ENCODE results near the gene CCDC13.

Gene CCDC13

GRCh38 chr3:42805141-42805821 is 32.2 kb upstream of the CCDC13 start:
- Histone ChIP-seq H3K4me1 (ENCODE audit: insufficient read depth, low read length) (peaks cover 21% of the 10 kb centered on the region; the same call in 1 of the 2 replicates), H3K27me3 (ENCODE audit: insufficient read depth, low read length) (peaks cover 20% of the 10 kb centered on the region), H3K36me3 (ENCODE audit: insufficient read depth, low read length) (peaks cover 9% of the 10 kb centered on the region), H3K27ac (ENCODE audit: low read depth, low read length) (no peak overlapping the region), H3K4me3 (ENCODE audit: low read length) (peak overlapping the region; percentile 81), H3K9me3 (ENCODE audit: insufficient read depth, low read depth, low read length) (no peaks in the 10 kb centered on the region), H3K9ac (ENCODE audit: low read depth, low read length) (peak overlapping the region; percentile 88; the same call in 1 of the 2 replicates)
- WGBS: 13% methylated on average over 23 of the region's 23 CpGs

GRCh38 chr3:42804831-42805132 is 31.7 kb upstream of the CCDC13 start:
- WGBS: 1% methylated on average over 13 of the region's 13 CpGs
- H3K27ac ChIP-seq (ENCODE audit: low read depth, low read length): no peak overlapping the region
- H3K4me1 ChIP-seq (ENCODE audit: insufficient read depth, low read length): peaks cover 24% of the 10 kb centered on the region; the same call in 1 of the 2 replicates
- peaks cover 9% of the 10 kb centered on the region for H3K36me3 ChIP-seq (ENCODE audit: insufficient read depth, low read length)
- peak overlapping the region; percentile 88 for H3K9ac ChIP-seq (ENCODE audit: low read depth, low read length)
- no peaks in the 10 kb centered on the region for H3K9me3 ChIP-seq (ENCODE audit: insufficient read depth, low read depth, low read length)
- H3K27me3 ChIP-seq (ENCODE audit: insufficient read depth, low read length): peaks cover 20% of the 10 kb centered on the region
- peak overlapping the region; percentile 81 for H3K4me3 ChIP-seq (ENCODE audit: low read length)

GRCh38 chr3:42804106-42804830 is 31.2 kb upstream of the CCDC13 start, which contains the start of gene HIGD1A:
Gene HIGD1A (minus strand): TSS chr3:42804490. CDS start chr3:42794253, 10,237 bp downstream.
- H3K4me1 ChIP-seq (ENCODE audit: insufficient read depth, low read length): peaks cover 24% of the 10 kb centered on the region; the same call in 1 of the 2 replicates
- peak within 1 kb of the TSS; percentile 81 for H3K27ac ChIP-seq (ENCODE audit: low read depth, low read length)
- peaks cover 9% of the 10 kb centered on the region for H3K36me3 ChIP-seq (ENCODE audit: insufficient read depth, low read length)
- H3K9ac ChIP-seq (ENCODE audit: low read depth, low read length): peak within 1 kb of the TSS; percentile 88
- no peaks in the 10 kb centered on the region for H3K9me3 ChIP-seq (ENCODE audit: insufficient read depth, low read depth, low read length)
- under 1% methylated on average over 63 of the region's 63 CpGs for WGBS
- peak within 1 kb of the TSS; percentile 81 for H3K4me3 ChIP-seq (ENCODE audit: low read length)
- H3K27me3 ChIP-seq (ENCODE audit: insufficient read depth, low read length): peaks cover 20% of the 10 kb centered on the region

GRCh38 chr3:42803414-42804105 is 30.5 kb upstream of the CCDC13 start:
- peaks cover 24% of the 10 kb centered on the region; the same call in 1 of the 2 replicates for H3K4me1 ChIP-seq (ENCODE audit: insufficient read depth, low read length)
- peak overlapping the region; percentile 81 for H3K27ac ChIP-seq (ENCODE audit: low read depth, low read length)
- H3K9me3 ChIP-seq (ENCODE audit: insufficient read depth, low read depth, low read length): no peaks in the 10 kb centered on the region
- peak overlapping the region; percentile 88 for H3K9ac ChIP-seq (ENCODE audit: low read depth, low read length)
- under 1% methylated on average over 33 of the region's 33 CpGs for WGBS
- peak overlapping the region; percentile 81 for H3K4me3 ChIP-seq (ENCODE audit: low read length)
- peaks cover 20% of the 10 kb centered on the region for H3K27me3 ChIP-seq (ENCODE audit: insufficient read depth, low read length)
- H3K36me3 ChIP-seq (ENCODE audit: insufficient read depth, low read length): peaks cover 9% of the 10 kb centered on the region

GRCh38 chr3:42802876-42803413 is 29.9 kb upstream of the CCDC13 start:
- WGBS: 47% methylated on average over 10 of the region's 11 CpGs
- Histone ChIP-seq H3K36me3 (ENCODE audit: insufficient read depth, low read length) (peaks cover 9% of the 10 kb centered on the region), H3K9ac (ENCODE audit: low read depth, low read length) (peak overlapping the region; percentile 88), H3K27ac (ENCODE audit: low read depth, low read length) (peak overlapping the region; percentile 81; the same call in 1 of the 2 replicates), H3K4me1 (ENCODE audit: insufficient read depth, low read length) (peaks cover 24% of the 10 kb centered on the region; the same call in 1 of the 2 replicates), H3K9me3 (ENCODE audit: insufficient read depth, low read depth, low read length) (no peaks in the 10 kb centered on the region), H3K27me3 (ENCODE audit: insufficient read depth, low read length) (peaks cover 20% of the 10 kb centered on the region), H3K4me3 (ENCODE audit: low read length) (peak overlapping the region; percentile 81)

- Histone ChIP-seq H3K4me3 (ENCODE audit: low read length) (no peak overlapping the region), H3K4me1 (ENCODE audit: insufficient read depth, low read length) (peaks cover 24% of the 10 kb centered on the region; the same call in 1 of the 2 replicates), H3K27me3 (ENCODE audit: insufficient read depth, low read length) (peaks cover 20% of the 10 kb centered on the region), H3K9ac (ENCODE audit: low read depth, low read length) (no peak overlapping the region), H3K27ac (ENCODE audit: low read depth, low read length) (no peak overlapping the region), H3K9me3 (ENCODE audit: insufficient read depth, low read depth, low read length) (no peaks in the 10 kb centered on the region), H3K36me3 (ENCODE audit: insufficient read depth, low read length) (peaks cover 9% of the 10 kb centered on the region)
- 92% methylated on average over 3 of the region's 4 CpGs for WGBS
Observed at GRCh38 chr3:42801784-42802183, 28.7 kb upstream of the CCDC13 start.

- Histone ChIP-seq H3K4me3 (ENCODE audit: low read length) (no peak overlapping the region), H3K9me3 (ENCODE audit: insufficient read depth, low read depth, low read length) (no peaks in the 10 kb centered on the region), H3K36me3 (ENCODE audit: insufficient read depth, low read length) (peaks cover 9% of the 10 kb centered on the region), H3K9ac (ENCODE audit: low read depth, low read length) (no peak overlapping the region), H3K27ac (ENCODE audit: low read depth, low read length) (no peak overlapping the region), H3K27me3 (ENCODE audit: insufficient read depth, low read length) (peaks cover 16% of the 10 kb centered on the region), H3K4me1 (ENCODE audit: insufficient read depth, low read length) (peaks cover 24% of the 10 kb centered on the region; the same call in 1 of the 2 replicates)
- 94% methylated on average over 3 of the region's 3 CpGs for WGBS
Observed at GRCh38 chr3:42801048-42801620, 28.1 kb upstream of the CCDC13 start.

GRCh38 chr3:42800251-42800650 is 27.2 kb upstream of the CCDC13 start:
- Histone ChIP-seq H3K4me1 (ENCODE audit: insufficient read depth, low read length) (peaks cover 24% of the 10 kb centered on the region; the same call in 1 of the 2 replicates), H3K36me3 (ENCODE audit: insufficient read depth, low read length) (peaks cover 9% of the 10 kb centered on the region), H3K9ac (ENCODE audit: low read depth, low read length) (no peak overlapping the region), H3K27me3 (ENCODE audit: insufficient read depth, low read length) (peaks cover 7% of the 10 kb centered on the region), H3K4me3 (ENCODE audit: low read length) (no peak overlapping the region), H3K27ac (ENCODE audit: low read depth, low read length) (no peak overlapping the region), H3K9me3 (ENCODE audit: insufficient read depth, low read depth, low read length) (no peaks in the 10 kb centered on the region)
- WGBS: 98% methylated on average over 2 of the region's 2 CpGs

- H3K36me3 ChIP-seq (ENCODE audit: insufficient read depth, low read length): peaks cover 11% of the 10 kb centered on the region
- no peaks in the 10 kb centered on the region for H3K9me3 ChIP-seq (ENCODE audit: insufficient read depth, low read depth, low read length)
- H3K4me1 ChIP-seq (ENCODE audit: insufficient read depth, low read length): peaks cover 19% of the 10 kb centered on the region; the same call in 1 of the 2 replicates
- H3K27me3 ChIP-seq (ENCODE audit: insufficient read depth, low read length): no peaks in the 10 kb centered on the region
- 0 out of 2 replicates have a peak overlapping the region, but pooled peaks have one; percentile 49 for H3K27ac ChIP-seq (ENCODE audit: low read depth, low read length)
- WGBS: 82% methylated on average over 7 of the region's 7 CpGs
- H3K9ac ChIP-seq (ENCODE audit: low read depth, low read length): no peak overlapping the region
- no peak overlapping the region for H3K4me3 ChIP-seq (ENCODE audit: low read length)
Observed at GRCh38 chr3:42799376-42799775, 26.3 kb upstream of the CCDC13 start.

GRCh38 chr3:42796332-42796885 is 23.4 kb upstream of the CCDC13 start:
- H3K9ac ChIP-seq (ENCODE audit: low read depth, low read length): no peak overlapping the region
- no peak overlapping the region; the same call in 1 of the 2 replicates for H3K27ac ChIP-seq (ENCODE audit: low read depth, low read length)
- H3K9me3 ChIP-seq (ENCODE audit: insufficient read depth, low read depth, low read length): no peaks in the 10 kb centered on the region
- 93% methylated on average over 4 of the region's 5 CpGs for WGBS
- peaks cover 7% of the 10 kb centered on the region; the same call in 1 of the 2 replicates for H3K4me1 ChIP-seq (ENCODE audit: insufficient read depth, low read length)
- no peak overlapping the region for H3K4me3 ChIP-seq (ENCODE audit: low read length)
- H3K27me3 ChIP-seq (ENCODE audit: insufficient read depth, low read length): no peaks in the 10 kb centered on the region
- H3K36me3 ChIP-seq (ENCODE audit: insufficient read depth, low read length): peaks cover 32% of the 10 kb centered on the region

Data from HUES64 (cell line).